DMS53 treated with DMSO at 0.1 percent for 48 hours (cell line): ENCODE data around the gene DDHD1.
"Not testable (repeated sequence)": the region's sequence is repeated elsewhere in the genome, so short reads cannot be mapped to it uniquely, and the experiment has no call there.

Experiments used
- DNase-seq: peaks from one replicate; lab custom pipeline; 2025; ENCODE audit not compliant: unreplicated experiment; lab: John Stamatoyannopoulos, UW

Gene DDHD1

DNA sequence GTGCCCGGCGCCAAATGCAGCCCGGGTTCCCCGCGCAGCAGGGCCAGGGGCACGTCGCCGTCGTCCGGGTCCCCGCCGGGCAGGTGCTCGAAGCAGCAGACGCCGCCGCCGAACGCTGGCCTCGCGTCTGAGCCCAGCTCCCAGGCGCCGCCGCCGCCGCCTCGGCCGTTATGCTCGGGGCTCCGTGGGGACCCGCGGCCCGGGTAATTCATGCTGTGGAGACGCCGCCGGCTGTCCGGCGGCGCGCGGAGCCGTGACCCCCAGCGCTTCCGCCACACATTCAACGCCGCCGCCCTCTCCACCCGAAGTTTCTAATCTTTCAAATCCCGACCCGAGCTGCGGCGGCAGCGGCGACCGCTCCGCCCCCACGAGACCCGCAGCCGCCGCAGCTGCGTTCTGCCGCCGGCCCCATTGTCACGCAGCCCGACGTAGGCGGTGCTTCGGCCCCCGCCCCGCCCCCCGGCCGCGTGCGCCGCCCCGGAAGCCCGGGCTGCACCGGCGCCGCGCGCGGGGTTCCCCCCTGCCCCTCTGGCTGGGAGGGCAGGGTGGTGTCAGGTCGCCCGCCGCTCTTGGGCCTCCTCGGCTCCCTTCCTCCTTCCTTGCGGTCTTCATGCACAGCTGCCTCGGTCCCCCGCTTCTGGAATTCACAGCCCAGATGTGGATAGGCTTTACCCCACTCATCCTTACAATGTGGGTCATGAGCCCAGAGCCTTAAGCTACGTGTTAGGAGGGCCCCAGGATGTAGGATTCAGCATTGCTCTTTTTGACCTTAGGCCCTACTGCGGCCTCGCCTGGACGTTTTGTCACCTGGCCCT is at the start of gene DDHD1:
DDHD1 (minus strand) TSS at position 437 of the 815 bp plus-strand sequence; CDS start at position 212, 225 bp downstream.
- DNase-seq: peak; percentile 25

- DNase-seq: no peak
These were observed 42.8 kb upstream of the DDHD1 start for GRCh38 chr14:53195949-53196348.

GRCh38 chr14:53193193-53193592 is 40.1 kb upstream of the DDHD1 start:
- DNase-seq: no peak

GRCh38 chr14:53192052-53192760 is 39.1 kb upstream of the DDHD1 start:
- DNase-seq: no peak

DNA sequence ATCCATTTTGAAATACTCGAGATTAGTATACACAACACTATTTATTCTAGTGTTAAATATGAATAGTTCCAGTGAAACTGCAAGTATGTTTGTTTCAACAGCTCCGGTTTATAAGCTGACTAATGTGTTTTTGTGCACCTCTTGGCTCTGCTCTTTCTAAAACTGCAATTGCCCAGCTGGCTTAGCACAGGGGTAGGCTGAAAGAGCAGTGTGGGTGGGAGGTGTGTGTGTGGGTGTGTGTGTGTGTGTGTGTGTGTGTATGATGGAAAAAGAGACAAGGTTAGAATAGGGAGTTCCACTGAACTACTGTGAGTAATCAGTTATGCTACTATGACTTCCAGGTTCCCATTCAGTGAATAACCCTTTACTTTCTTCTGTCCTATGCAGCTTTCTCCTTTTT is 37.8 kb upstream of the DDHD1 start:
- DNase-seq: no peak

DNA sequence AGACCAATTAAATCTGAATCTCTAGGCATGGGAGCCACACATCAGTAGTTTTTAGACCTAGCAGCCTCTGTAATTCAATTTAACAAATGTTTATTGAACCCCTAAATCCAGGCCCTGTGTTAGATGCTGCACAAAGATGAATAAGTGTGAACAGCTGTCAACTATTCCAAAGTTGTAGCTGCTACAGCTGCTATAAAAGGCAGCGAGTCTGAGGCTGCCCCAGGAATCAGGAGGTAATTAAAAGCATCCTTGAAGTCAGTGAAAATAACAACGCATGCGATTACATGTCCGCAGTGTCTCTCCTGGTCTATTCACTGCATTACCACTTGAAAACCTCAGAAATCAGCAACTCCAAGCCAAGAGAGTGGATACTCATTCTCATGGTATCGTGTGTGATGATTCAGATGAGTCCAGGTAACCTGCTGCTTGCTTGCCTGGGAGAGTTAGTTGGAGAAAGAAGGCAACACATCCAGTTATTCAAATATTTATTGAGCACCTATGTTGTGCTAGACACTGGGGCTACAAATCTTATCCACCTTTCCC is 34.9 kb upstream of the DDHD1 start:
- no peak for DNase-seq

GRCh38 chr14:53186532-53186931 is 33.4 kb upstream of the DDHD1 start:
- DNase-seq: no peak

DNA sequence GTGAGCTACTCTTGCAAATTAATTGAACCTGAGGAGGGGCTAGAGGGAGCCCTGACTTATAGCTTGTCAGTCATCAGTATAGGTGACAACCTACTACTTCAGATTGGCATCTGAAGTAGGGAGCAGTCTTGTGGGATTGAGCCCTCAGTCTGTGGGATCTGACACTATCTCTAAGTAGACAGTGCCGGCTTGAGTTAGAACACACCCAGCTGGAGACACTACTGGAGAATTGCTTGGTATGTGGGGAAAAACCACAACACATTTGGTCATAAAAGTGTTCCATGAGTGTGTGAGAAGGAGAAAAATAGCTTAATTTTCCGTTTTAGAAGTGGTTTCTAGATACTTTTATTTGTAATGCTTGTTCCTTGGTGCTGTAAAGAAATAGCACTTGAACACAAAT is 30.5 kb upstream of the DDHD1 start:
- no peak for DNase-seq

GRCh38 chr14:53183056-53183455 is 29.9 kb upstream of the DDHD1 start:
- no peak for DNase-seq

GRCh38 chr14:53181463-53182081 is 28.4 kb upstream of the DDHD1 start:
- DNase-seq: not testable (repeated sequence)

- DNase-seq: no peak
These were observed 27.4 kb upstream of the DDHD1 start for GRCh38 chr14:53180272-53181221.

- not testable (repeated sequence) for DNase-seq
These were observed 26.4 kb upstream of the DDHD1 start for GRCh38 chr14:53179486-53180005.

DNA sequence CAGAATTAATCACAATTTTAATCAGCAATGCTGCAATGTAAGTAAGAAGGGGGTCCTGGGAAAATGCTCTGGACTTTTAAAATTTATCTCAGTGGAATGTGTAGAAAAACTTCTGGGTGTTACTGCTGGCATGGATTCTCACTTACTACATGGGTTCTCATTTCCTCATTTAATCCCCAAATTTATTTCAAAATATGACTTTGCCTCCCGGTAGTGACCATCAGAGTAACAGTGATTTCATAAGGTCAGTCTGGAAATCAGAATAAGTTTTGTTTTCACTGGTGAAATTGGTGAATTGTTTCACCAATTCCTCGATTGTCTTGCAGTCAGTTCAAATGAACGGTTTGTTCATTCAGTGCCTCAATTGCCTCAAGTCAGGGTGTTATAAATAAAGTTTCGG is 22.3 kb upstream of the DDHD1 start:
- DNase-seq: no peak

GRCh38 chr14:53174918-53175317 is 21.8 kb upstream of the DDHD1 start:
- no peak for DNase-seq

DNA sequence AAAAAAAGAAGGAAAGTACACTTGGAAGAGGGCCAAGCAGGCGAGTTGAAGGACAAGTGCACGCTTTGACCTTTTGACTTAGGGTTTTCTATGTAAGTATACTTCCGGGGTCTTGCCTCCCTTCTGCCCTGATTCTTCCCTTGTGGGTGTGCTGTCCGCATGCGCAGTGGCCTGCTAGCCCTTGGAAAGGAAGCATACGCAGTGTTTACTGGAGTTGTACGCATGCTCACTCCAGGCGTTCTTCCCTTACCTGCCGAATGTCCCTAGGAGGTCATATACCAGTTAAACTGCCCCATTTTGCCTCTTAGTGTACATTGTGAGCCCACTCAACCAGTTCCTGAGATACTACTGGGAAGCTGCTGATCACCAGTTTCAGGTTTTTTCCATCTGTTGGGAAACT is 15.7 kb upstream of the DDHD1 start:
- no peak for DNase-seq

DNA sequence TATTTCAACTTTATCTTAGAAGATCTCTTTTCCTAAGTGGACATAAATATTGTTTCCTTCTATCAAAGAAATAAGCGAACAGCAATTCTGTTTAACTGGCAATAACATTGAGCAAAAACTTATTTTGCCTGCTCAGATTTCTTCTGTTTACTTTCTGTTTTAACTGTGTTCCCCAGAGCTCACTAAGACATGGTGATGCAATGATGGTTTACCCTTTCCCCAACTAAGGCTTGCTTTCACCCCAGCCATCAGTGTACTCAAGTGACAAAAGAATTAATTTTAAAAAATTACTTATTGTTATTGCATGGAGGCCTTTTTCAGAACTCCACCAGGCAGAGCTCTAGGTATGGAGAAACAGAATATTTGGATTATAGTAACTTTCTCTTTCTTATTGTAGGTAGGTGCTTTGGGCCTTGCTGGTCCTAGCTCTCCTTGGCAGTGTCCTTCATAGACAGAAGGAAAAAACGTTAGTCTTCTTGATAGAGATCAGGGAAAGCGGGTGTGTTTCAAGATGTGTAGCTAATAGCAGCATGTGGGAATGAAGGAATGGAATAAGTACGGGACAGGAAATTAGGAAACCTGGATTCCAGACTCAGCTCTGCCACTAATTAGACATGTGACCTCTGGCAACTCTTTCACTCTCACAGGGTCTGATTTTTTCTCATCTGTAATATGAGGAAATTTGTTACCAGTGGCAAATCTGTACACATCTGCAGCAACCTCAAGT is 14.6 kb upstream of the DDHD1 start:
- no peak for DNase-seq

DNA sequence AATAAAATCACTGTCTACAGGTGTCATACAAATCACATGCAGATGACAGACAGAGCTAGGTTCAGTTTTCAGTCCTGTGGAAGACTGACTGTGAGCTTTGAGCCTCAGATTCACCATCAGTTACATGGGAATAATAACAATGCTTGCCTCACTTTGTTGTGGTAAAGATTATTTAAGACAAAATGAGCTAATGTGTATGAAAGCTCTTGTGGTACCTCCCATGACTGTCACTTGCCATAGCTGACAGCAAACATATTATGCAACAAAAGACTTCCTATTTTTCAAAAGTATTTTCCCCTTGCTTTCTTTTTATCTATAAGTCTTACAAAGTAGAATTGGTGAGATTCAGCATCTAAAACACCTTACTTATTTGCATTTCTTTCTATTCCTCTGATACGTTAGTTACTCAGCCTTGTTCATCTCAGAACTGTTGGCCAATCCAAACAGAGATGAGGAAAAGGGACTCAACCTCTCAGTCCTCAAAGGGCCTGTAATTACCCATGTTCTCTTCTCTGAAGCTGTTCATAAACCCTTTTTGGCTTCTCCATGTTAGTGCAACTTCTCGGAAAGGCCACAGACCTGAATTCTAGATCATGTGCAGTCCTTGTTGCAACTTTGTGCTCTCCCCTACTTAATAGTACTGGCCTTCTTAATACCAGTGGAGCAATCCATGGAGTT is 8.8 kb upstream of the DDHD1 start:
- no peak for DNase-seq

- DNase-seq: no peak
These were observed 3.1 kb upstream of the DDHD1 start for GRCh38 chr14:53156238-53156637.

- no peak for DNase-seq
These were observed 584 bp upstream of the DDHD1 start for GRCh38 chr14:53153702-53154112.
